Measurements from ENCODE around the gene PRR13.
"Not testable (repeated sequence)": the region's sequence is repeated elsewhere in the genome, so short reads cannot be mapped to it uniquely, and the experiment has no call there.

PRR13 gene, protein sequence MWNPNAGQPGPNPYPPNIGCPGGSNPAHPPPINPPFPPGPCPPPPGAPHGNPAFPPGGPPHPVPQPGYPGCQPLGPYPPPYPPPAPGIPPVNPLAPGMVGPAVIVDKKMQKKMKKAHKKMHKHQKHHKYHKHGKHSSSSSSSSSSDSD

DNA sequence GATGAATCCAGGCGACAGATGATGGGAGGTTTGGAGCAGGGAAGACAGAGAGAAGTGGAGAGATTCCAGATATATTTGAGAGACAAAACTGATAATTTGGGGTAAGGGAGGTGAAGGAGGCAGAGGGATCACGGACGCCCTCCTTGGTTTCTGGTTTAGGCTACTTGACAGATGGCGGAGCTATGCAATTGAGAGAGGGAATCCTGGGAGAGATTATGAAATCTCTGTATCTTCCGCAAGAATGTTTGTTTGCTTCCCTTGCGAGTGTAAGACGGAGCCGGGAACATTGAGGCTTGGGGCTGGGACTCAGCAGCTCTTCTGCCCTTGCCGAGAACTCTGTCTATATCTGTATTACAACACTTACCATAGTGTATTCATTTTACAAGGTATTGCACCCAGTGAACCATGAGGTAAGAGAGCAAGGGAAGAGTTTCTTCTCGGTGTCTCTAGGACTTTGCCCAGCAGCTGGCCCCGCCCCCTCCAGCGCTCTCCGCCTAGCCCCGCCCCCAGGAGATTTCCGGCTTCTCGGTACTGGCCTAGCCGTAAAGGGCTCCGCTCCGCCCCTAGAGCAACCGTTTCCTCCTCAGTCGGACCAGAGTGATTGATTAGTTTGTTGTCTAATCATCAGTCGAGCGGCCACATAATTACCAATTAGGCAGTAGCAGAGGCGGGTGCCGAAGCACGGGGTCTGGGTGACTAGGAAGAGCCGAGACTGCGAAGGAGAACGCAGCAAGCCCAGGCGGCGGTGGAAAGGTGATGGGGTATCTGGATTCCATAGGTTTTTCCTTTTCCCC is at the start of gene PRR13:
Gene PRR13, plus strand, starts transcription at position 695 of the 794 bp plus-strand sequence. CDS start 981 bp downstream, outside the sequence.
- DNase-seq (ENCODE audit: low read depth): peak; percentile 100

DNA sequence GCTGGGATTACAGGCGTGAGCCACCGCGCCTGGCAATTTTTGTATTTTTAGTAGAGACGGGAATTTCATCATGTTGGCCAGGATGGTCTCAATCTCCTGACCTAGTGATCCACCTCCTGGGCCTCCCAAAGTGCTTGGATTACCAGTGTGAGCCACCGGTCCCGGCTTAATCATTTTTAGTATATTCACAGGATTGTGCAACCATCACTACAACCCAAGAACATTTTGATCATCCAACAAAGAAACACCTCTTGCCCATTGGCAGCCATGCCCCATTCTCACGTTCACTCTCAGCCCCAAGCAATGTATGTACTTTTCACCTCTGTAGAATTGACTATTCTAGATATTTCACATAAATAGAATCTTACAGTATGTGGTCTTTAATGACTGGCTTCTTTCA is 41.6 kb upstream of the PRR13 start:
- DNase-seq (ENCODE audit: low read depth): no peak

DNA sequence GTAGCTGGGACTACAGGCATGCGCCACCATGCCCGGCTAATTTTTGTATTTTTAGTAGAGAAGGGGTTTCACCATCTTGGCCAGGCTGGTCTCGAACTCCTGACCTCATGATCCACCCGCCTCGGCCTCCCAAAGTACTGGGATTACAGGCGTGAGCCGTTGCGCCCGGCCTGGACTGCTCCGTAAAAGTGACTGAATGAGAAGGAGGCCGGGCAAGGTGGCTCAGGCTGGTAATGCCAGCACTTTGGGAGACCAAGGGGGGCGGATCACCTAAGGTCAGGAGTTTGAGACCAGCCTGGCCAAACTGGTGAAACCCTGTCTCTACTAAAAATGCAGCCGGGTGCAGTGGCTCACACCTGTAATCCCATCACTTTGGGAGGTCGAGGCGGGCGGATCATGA is 39.2 kb upstream of the PRR13 start:
- DNase-seq (ENCODE audit: low read depth): not testable (repeated sequence)

DNA sequence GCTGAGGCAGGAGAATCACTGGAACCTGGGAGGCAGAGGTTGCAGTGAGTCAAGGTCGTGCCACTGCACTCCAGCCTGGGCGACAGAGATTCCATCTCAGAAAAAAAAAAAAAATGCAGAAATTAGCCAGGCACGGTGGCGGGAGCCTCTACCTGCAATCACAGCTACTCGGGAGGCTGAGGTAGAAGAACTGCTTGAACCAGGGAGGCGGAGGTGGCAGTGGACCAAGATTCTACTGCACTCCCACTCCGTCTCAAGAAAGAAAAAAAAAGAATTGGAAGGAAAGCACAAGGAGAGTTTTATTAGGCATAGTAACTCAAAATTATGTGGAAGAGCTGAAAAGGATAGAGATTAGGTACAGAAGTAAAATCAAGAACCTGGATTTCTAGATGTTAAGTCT is 38.7 kb upstream of the PRR13 start:
- no peak for DNase-seq (ENCODE audit: low read depth)

GRCh38 chr12:53410951-53411350 is 30.6 kb upstream of the PRR13 start:
- DNase-seq (ENCODE audit: low read depth): no peak

GRCh38 chr12:53413485-53414204 is 27.9 kb upstream of the PRR13 start:
- peak; percentile 25 for DNase-seq (ENCODE audit: low read depth)

DNA sequence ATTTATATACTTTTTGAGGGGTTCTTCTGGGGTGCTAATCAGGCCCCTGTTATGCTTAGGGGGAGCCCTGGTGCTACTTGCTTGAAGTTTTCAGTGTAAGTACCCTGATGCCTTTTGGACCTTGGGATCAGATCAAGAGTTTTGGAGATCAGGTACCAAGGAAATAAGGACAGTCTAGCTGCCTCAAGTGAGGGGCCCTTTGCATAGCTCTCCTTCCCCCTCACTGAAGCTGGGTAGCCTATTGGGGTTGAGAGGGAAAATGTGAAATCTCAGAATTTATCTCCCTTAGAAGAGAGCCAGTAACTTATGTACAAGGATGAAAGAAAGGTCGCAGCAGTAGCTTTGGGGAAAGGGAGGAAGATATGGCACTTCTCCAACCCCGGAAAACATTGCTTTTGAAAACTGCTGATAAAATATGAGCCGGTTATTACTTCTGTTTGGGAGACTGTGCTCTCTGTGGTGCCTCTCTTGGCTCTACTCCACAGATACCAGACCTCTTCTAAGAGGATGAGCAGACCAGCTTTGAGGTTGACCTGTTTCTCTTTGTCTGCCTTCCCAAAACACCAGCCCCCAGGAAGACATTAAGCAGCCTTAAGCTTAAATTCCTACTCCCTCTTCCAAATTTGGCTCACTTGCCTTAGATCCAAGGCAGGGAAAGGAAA is 26.6 kb upstream of the PRR13 start:
- peak; percentile 25 for DNase-seq (ENCODE audit: low read depth)

DNA sequence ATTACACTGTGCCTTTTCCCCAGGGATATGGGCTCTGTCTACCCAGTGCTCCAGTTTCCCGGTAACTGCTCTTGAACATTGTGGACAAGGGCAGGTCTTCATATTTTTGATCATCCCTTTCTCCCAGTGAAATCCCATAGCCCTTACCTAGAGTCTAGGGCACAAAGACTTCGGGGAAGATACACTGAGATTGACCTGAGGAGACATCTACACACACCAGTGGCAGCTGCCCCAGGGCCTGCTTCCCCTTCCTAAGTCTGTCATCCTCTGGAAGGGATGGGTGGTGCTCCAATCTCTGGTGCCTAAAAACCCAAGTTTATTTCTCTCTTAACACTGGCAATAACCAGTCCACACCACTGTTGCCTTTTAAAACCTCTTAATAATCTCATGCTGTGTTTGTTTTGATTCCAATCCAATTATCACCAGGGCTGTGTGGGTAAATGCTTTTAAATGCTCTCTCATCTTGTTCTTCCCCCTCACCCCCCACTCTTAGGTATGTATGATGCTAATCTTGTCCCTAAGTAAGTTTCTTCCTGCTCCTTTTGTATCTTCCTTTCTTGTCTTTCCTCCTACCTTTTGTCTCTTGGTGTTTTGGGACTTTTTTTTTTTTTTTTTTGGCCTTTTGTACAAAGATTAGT is 25.7 kb upstream of the PRR13 start:
- peak; percentile 22 for DNase-seq (ENCODE audit: low read depth)

GRCh38 chr12:53417291-53417816 is 24.2 kb upstream of the PRR13 start:
- DNase-seq (ENCODE audit: low read depth): not testable (repeated sequence)

GRCh38 chr12:53418221-53418620 is 23.3 kb upstream of the PRR13 start:
- DNase-seq (ENCODE audit: low read depth): no peak

DNA sequence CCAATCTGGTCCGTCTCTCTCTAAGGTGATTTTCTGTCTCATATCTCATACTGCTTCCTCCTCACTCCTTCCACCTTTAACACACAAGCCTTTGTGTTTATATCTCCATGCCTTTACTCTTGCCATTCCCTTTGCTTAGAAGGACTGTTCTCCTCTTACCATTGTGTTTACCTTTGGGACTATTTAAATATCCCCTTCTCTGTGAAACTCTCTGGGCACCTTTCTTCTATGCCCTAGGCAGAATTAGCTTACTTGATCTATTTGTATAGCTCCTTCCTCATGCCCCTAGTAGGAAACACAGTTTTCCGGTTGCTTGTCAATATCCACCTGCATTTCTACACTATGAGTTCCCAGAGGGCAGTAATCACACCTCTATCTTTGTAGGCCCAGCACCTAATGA is 21.8 kb upstream of the PRR13 start:
- DNase-seq (ENCODE audit: low read depth): no peak

DNA sequence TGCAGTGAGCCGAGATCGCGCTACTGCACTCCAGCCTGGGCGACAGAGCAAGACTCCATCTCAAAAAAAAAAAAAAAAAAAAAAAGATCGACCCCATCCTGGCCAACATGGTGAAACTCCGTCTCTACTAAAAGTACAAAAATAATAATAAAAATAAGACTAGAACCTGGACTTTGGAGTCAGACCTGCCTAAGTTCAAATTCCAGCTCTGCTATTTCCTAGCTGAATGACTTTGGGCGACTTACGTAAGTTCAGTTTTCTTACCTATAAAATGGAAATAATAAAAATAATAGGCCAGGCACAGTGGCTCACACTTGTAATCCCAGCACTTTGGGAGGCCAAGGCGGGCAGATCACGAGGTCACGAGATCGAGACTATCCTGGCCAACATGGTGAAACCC is 19.3 kb upstream of the PRR13 start:
- not testable (repeated sequence) for DNase-seq (ENCODE audit: low read depth)

DNA sequence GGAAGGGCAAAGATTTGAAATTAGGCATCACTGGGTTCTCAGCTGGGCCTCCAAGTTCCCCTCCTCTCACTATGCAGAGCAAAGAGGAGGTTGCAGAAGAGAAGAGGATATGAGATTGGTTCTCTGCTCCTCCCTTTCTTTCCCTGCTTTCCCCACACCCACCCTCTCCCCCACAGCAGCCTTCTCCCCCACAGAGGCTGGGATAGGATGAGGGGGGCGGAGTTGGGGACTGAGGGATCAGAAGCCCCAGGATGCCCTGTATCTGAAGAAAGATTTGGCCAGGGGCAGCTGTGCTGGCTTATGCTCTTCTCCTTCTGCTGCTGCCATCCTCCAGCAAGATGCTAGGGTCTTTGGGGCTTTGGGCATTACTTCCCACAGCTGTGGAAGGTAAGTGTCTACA is 17.9 kb upstream of the PRR13 start, which contains the start of gene AMHR2:
Gene AMHR2, plus strand, starts transcription at position 259 of the 400 bp plus-strand sequence. Its CDS starts 80 bp downstream, at position 339.
- DNase-seq (ENCODE audit: low read depth): no peak

DNA sequence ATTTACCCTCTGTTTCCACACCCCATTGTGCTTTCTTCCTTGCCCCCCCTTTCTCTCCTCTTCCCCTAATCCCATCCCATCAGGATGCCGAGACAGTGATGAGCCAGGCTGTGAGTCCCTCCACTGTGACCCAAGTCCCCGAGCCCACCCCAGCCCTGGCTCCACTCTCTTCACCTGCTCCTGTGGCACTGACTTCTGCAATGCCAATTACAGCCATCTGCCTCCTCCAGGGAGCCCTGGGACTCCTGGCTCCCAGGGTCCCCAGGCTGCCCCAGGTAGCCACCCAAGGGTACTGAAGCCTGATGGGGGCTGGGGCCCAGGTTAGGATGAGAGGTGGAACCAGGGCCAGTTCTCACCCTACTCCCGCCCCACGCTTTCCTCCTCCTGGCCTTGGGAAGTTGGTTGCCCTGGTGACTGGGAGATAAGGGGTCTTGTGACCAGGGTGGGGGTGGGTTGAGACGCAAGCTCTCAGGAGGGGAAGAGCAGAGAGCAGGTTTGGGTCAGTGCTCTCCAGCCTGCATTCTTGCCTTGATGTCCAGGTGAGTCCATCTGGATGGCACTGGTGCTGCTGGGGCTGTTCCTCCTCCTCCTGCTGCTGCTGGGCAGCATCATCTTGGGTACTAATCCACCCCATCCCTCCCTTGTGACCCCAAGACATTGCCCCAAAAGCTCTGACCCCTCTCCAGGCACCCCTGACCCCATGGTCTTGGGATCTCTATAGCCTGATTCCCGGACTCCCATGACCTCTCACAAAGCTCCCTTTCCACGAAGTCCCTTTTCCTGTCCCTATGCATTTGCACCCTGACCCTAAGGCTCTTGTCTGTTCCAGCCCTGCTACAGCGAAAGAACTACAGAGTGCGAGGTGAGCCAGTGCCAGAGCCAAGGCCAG is 16.7 kb upstream of the PRR13 start:
- DNase-seq (ENCODE audit: low read depth): no peak

DNA sequence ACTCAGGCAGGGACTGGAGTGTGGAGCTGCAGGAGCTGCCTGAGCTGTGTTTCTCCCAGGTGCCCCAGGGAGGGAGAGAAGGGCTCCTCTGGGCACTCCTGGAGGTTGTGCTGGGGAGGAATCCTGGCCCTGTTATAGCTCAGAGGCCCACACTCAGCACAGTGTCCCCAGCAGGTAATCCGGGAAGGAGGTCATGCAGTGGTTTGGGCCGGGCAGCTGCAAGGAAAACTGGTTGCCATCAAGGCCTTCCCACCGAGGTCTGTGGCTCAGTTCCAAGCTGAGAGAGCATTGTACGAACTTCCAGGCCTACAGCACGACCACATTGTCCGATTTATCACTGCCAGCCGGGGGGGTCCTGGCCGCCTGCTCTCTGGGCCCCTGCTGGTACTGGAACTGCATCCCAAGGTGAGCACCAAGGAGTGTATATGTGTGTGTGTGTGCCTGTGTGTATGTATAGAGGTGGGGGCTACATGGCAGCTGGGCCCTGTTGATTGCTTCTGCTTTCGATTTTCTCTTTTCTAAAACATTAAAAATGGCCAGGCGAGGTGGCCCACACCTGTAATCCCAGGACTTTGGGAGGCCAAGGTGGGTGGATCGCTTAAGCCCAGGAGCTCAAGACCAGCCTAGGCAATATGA is 15.9 kb upstream of the PRR13 start:
- no peak for DNase-seq (ENCODE audit: low read depth)

- DNase-seq (ENCODE audit: low read depth): peak; percentile 95
Observed at GRCh38 chr12:53427905-53428594, 13.5 kb upstream of the PRR13 start.

- DNase-seq (ENCODE audit: low read depth): no peak
Observed at GRCh38 chr12:53428741-53429140, 12.8 kb upstream of the PRR13 start.

DNA sequence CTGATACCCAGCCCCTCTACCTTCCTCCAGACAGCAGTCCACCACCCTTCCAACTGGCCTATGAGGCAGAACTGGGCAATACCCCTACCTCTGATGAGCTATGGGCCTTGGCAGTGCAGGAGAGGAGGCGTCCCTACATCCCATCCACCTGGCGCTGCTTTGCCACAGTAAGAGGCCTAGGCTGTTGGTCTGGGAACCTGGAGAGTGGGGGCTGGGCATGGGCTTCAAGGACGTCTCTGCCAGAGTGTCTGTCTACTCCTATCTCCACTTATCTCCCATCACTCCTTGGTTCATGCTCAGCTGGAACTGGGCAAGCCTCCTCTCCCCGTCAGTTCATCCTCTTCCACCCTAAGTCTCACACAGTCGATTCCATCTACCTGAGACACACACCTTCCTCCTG is 11.4 kb upstream of the PRR13 start:
- DNase-seq (ENCODE audit: low read depth): no peak

GRCh38 chr12:53431187-53431586 is 10.3 kb upstream of the PRR13 start:
- no peak for DNase-seq (ENCODE audit: low read depth)
